HG03196 (cell line): Measurements from ENCODE around the gene TRPM5.

Experiments
- ATAC-seq: cut with Tn5 transposase; IDR thresholded peaks from one replicate; pipeline ENCODE4 v1.9.1; 2021; ENCODE audit not compliant: unreplicated experiment

Gene TRPM5

GRCh38 chr11:2470495-2470894, 26.2 kb upstream of the TRPM5 start:
- ATAC-seq = no peak

GRCh38 chr11:2468363-2469235, 24.3 kb upstream of the TRPM5 start:
- ATAC-seq = no peak

GRCh38 chr11:2467695-2468055, 23.4 kb upstream of the TRPM5 start:
- ATAC-seq = no peak

DNA sequence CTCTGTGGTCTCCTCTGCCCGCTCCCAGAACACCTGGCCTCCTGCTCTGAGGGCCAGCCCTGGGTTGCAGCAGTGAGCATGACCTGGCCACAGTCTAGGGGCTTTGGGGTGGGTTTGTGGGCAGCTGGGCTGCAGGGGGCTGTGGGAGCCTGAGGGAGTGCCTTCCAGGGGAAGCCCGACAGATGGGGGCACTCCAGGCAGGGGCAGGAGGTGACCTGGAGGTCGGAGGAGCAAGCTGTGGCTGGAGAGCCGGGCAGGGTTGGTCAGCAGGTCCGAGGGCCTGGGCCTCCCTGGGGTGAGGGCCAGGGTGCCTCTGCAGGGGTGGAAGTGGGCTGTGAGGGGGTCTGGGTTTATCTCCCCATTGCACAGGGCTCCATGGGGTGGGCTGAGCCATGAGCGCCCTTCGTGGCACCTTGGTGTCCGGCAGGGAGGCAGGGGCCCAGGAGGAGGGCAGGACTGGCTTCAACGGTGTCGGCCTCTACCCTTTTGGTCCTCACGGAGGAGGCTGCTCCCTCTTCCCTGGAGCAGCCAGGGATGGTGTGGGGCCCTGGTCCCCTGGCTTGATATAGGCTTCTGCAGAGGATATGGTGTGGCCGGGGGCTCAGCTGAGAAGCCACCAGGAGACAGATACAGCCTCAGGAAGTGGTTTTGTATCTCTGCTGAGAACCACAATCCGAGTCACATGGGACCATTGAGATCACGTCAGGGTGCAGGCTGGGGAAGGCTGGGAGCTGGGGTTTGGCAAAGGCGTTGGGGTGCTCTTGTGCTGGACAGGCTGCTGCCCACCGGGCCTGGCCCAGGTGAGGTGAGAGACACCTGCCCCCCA, 22.8 kb upstream of the TRPM5 start:
- ATAC-seq = no peak

- ATAC-seq = no peak
These were observed 21.9 kb upstream of the TRPM5 start for GRCh38 chr11:2466069-2466801.

GRCh38 chr11:2465202-2466068, 21.1 kb upstream of the TRPM5 start:
- no peak for ATAC-seq

DNA sequence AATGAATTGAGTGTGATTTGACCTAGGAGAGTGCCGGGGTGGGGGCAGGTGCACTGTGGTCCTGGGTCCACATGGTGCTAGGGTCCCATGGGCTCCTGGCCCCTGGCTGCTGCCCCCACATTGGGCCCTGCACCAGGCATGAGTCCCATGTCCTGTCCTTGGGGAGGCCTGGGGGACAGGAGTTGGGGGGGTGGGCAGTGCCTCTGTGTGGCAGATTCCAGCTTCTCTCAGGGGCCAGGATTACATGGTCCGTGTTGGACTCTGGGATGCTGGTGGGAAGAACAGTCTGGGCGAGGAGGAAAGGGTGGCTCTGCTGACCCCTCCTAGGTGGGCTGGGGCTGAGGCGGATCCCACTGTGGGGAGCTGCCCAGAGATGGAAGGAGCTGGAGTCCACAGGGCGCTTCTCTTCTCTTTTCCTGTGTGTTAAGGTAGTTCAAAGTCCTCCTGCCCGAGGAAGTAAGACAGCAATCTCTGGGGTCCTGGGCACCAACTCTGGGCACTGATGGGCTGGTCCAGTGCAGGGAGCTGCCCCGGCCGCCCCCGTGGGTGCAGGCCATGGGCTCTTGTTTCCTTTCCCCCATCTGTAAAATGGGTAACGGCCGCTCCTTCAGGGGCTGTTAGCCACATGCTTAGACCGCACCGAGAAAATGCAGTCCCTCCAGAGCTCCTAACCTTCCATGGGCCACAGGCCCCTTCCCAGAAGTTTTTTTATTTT, 20.3 kb upstream of the TRPM5 start:
- no peak for ATAC-seq

GRCh38 chr11:2463766-2464277, 19.5 kb upstream of the TRPM5 start:
- ATAC-seq = no peak

DNA sequence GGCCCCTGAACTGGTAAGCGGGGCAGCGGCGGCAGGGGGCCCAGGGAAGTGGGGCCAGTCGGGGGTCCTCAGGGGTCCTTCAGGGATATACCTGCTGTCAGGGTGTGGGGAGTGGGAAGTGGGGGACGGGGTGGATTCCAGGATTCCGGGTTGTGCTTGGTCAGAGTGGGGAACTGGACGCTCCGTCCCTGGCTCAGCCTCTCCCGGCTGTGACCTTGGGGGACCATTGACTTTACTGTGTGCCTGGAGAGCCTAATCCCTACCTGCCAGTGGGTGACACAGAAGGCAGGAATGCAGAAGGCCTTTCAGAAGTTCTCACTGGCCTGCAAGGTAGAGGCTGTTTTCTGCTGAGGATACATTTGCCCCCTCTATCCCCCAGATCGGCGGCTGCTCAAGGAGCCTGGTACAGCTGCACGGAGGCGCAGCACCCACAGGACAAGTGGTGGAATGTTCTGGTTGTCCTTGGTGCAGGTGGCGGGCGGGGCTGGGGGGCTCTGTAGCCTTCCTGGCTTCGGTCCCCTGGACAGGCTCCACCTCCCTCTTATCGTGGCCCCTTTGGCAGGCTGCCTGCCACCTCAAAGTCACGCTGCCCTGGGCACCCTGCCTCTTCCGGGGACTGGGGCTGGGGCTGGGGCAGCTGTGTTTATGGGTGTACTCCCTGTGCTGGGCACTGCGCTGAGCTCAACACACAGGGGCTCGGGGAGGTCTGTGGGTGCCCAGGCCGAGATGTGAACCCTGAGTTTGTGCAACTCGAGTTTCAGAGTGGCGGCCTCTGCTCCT, 18.9 kb upstream of the TRPM5 start:
- no peak for ATAC-seq

DNA sequence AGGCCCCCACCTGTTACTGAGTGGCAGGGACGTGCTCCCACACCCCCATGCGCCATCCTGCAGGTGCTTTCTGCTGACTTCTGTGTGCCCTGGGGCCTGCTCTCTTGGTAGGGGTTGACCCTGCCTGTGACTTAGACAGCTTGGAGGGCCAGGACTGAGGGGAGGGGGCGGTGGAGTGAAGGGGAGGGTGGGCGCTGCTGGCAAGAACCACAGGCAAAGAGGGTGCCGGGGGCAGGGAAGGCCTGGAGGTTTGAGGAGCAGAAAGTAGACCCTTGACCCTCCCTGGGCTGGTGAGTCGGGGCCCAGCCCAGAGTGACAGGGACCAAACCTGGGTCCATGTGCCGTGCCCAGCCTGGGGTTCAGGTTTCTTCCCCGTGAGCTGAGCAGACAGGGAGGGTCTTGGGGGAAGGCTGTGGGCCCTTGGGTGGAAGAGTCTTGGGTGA, 18.2 kb upstream of the TRPM5 start:
- ATAC-seq = no peak

GRCh38 chr11:2461956-2462542, 17.7 kb upstream of the TRPM5 start:
- no peak for ATAC-seq

- ATAC-seq = no peak
These were observed 17.1 kb upstream of the TRPM5 start for GRCh38 chr11:2461253-2461955.

DNA sequence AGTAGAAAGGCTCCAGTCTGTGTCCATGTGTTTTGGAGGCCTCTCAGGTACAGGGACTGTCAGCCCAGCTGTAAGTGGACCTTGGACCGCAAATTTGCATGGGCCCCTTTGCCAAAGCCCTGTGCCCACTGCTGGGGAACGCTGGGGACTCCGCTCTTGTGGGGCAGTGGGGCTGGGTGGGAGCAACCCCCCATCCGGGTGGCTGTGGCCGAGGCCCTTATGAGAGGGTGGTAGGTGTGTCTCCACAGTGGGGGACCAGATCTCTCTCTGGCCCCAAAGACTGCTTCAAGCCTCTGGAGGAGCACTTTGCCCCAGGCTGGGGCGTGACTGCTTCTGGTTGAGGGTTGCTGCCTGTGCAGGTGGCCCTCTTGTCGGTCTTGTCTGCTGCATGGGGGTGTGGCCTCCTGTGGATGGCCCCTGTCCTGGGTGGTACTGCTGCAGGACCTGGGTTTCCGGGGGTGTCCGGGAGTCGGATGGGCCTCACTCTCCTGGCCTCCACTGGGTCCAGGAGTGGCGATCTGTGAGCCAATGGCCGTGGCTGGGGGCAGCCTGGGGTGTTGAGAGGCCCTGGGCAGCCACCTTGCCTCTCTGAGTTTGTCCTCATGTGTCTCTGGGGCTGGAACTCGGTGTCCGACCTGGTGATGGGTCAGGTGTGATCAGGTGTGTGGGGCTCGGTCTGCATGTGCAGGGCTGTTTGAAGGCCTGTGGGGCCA, 16.4 kb upstream of the TRPM5 start:
- ATAC-seq = no peak

GRCh38 chr11:2459796-2460531, 15.7 kb upstream of the TRPM5 start:
- ATAC-seq = no peak

- no peak for ATAC-seq
These were observed 14.9 kb upstream of the TRPM5 start for GRCh38 chr11:2459016-2459725.

DNA sequence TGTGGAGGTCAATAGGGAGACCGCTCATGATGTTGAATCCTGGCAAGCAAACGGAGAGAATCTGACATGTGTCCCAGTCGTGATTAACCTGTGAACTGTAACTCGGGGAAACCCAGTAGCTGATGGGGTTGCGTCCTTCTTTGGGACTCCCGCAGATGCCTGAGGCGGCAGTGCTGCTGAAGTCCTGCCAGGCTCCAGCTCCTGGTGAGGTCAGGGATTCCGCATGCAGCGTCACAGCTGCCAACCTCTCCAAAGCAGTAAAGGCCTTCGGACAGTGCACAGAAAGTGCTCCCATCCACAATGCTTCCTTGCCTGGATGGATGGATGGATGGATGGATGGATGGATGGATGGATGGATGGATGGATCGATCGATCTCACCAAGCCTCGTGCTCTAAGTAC, 14.0 kb upstream of the TRPM5 start:
- no peak for ATAC-seq
